HG03558 (cell line): ENCODE measurements around the gene ING1.
"Not testable (repeated sequence)": the region's sequence is repeated elsewhere in the genome, so short reads cannot be mapped to it uniquely, and the experiment has no call there.

Experiments used
- ATAC-seq: cut with Tn5 transposase; IDR thresholded peaks from one replicate; pipeline ENCODE4 v1.9.1; 2021; ENCODE audit warnings: moderate number of reproducible peaks; ENCODE audit not compliant: unreplicated experiment; ENCODE audit errors: extremely low read depth

The ING1 gene

GRCh38 chr13:110689711-110690110 is 23.8 kb upstream of the ING1 start:
- no peak for ATAC-seq

GRCh38 chr13:110690516-110690915 is 23.0 kb upstream of the ING1 start:
- no peak for ATAC-seq

GRCh38 chr13:110695774-110696173 is 17.7 kb upstream of the ING1 start:
- ATAC-seq: not testable (repeated sequence)

- no peak for ATAC-seq
These were observed 16.7 kb upstream of the ING1 start for GRCh38 chr13:110696776-110697175.

- ATAC-seq: no peak
These were observed 15.7 kb upstream of the ING1 start for GRCh38 chr13:110697842-110698241.

- ATAC-seq: no peak
These were observed 14.8 kb upstream of the ING1 start for GRCh38 chr13:110698689-110699088.

- no peak for ATAC-seq
These were observed 14.1 kb upstream of the ING1 start for GRCh38 chr13:110699148-110700145.

GRCh38 chr13:110700186-110700585 is 13.3 kb upstream of the ING1 start:
- no peak for ATAC-seq

GRCh38 chr13:110700641-110701040 is 12.9 kb upstream of the ING1 start:
- ATAC-seq: no peak

GRCh38 chr13:110701061-110701460 is 12.4 kb upstream of the ING1 start:
- ATAC-seq: not testable (repeated sequence)

- no peak for ATAC-seq
These were observed 11.4 kb upstream of the ING1 start for GRCh38 chr13:110702089-110702488.

- no peak for ATAC-seq
These were observed 10.6 kb upstream of the ING1 start for GRCh38 chr13:110702591-110703526.

- ATAC-seq: no peak
These were observed 8.1 kb upstream of the ING1 start for GRCh38 chr13:110705356-110705825.

GRCh38 chr13:110705826-110706569 is 7.5 kb upstream of the ING1 start, which contains the start of gene CARS2:
CARS2 (minus strand) TSS chr13:110706116; CDS start chr13:110706093, 23 bp downstream.
- peak; percentile 90 for ATAC-seq

- ATAC-seq: no peak
These were observed 6.7 kb upstream of the ING1 start for GRCh38 chr13:110706570-110707372.

- peak; percentile 19 for ATAC-seq
These were observed 1.2 kb upstream of the ING1 start for GRCh38 chr13:110712081-110712848.

GRCh38 chr13:110712849-110713641 is 455 bp upstream of the ING1 start:
- ATAC-seq: peak; percentile 34
